H9 (cell line): ENCODE data around the gene DCBLD1. TPM values are rescaled to one million over a fixed set of nuclear protein-coding genes. Genes with fewer than 3 reads are reported as not detected.

Source experiments
- DNase-seq: peaks from one replicate; pipeline ENCODE4 v3.0.0-alpha.2; 2017
- H2AFZ ChIP-seq: one replicate; pipeline ENCODE4 v1.6.1; 2013; ENCODE audit warnings: mild to moderate bottlenecking, low read length, control low read depth, moderate library complexity
- H2AK5ac ChIP-seq: 2 replicates; pipeline ENCODE4 v1.6.1; 2013; ENCODE audit warnings: low read length, control low read depth, mixed read lengths; ENCODE audit not compliant: insufficient read length
- H2BK120ac ChIP-seq: one replicate; pipeline ENCODE4 v1.6.1; 2013; ENCODE audit warnings: low read depth, mild to moderate bottlenecking, low read length, control low read depth, inconsistent platforms; ENCODE audit not compliant: poor library complexity, severe bottlenecking
- H2BK12ac ChIP-seq: 2 replicates; pipeline ENCODE4 v1.6.1; 2013; ENCODE audit warnings: low read length, control low read depth, mixed read lengths, low read depth; ENCODE audit not compliant: insufficient read length
- H2BK15ac ChIP-seq: 2 replicates; pipeline ENCODE4 v1.6.1; 2013; ENCODE audit warnings: low read depth, low read length, control low read depth
- H2BK20ac ChIP-seq: one replicate; pipeline ENCODE4 v1.6.1; 2013; ENCODE audit warnings: low read depth, mild to moderate bottlenecking, low read length, control low read depth, inconsistent platforms; ENCODE audit not compliant: poor library complexity, severe bottlenecking
- H2BK5ac ChIP-seq: 2 replicates; pipeline ENCODE4 v1.6.1; 2013; ENCODE audit warnings: low read length, control low read depth, mixed read lengths; ENCODE audit not compliant: insufficient read length
- H3K14ac ChIP-seq: 2 replicates; pipeline ENCODE4 v1.6.1; 2013; ENCODE audit warnings: low read length, control low read depth; ENCODE audit not compliant: insufficient read depth
- H3K18ac ChIP-seq: 2 replicates; pipeline ENCODE4 v1.6.1; 2013; ENCODE audit warnings: low read depth, mild to moderate bottlenecking, mixed read lengths, low read length, control low read depth; ENCODE audit not compliant: insufficient read length
- H3K23ac ChIP-seq: 2 replicates; pipeline ENCODE4 v1.6.1; 2013; ENCODE audit warnings: low read length, control low read depth, mixed read lengths, low read depth; ENCODE audit not compliant: insufficient read length
- H3K23me2 ChIP-seq: 2 replicates; pipeline ENCODE4 v1.6.1; 2013; ENCODE audit warnings: low read depth, mild to moderate bottlenecking, mixed read lengths, low read length, control low read depth; ENCODE audit not compliant: insufficient read length, poor library complexity, severe bottlenecking
- H3K27ac ChIP-seq: 2 replicates; pipeline ENCODE4 v1.5.1; 2013; ENCODE audit warnings: low read length, control low read depth, mixed read lengths, low read depth; ENCODE audit not compliant: insufficient read length
- H3K27me3 ChIP-seq: 2 replicates; pipeline ENCODE4 v1.6.1; 2013; ENCODE audit warnings: low read length, control low read depth, inconsistent platforms; ENCODE audit not compliant: insufficient read depth
- H3K4ac ChIP-seq: 2 replicates; pipeline ENCODE4 v1.6.1; 2013; ENCODE audit warnings: low read depth, mild to moderate bottlenecking, control low read depth, inconsistent platforms, low read length, moderate library complexity
- H3K4me1 ChIP-seq: 2 replicates; pipeline ENCODE4 v1.6.1; 2013; ENCODE audit warnings: low read length, control low read depth, inconsistent platforms; ENCODE audit not compliant: insufficient read depth
- H3K4me2 ChIP-seq: 2 replicates; pipeline ENCODE4 v1.6.1; 2013; ENCODE audit warnings: low read length, control low read depth, mixed read lengths; ENCODE audit not compliant: insufficient read length, insufficient read depth
- H3K56ac ChIP-seq: 2 replicates; pipeline ENCODE4 v1.6.1; 2013; ENCODE audit warnings: low read depth, mild to moderate bottlenecking, mixed read lengths, low read length, control low read depth; ENCODE audit not compliant: insufficient read length
- H3K79me1 ChIP-seq: 2 replicates; pipeline ENCODE4 v1.6.1; 2013; ENCODE audit warnings: low read depth, mild to moderate bottlenecking, moderate library complexity, low read length, control low read depth, inconsistent platforms; ENCODE audit not compliant: insufficient read depth, poor library complexity, severe bottlenecking
- H3K79me2 ChIP-seq: 2 replicates; pipeline ENCODE4 v1.6.1; 2013; ENCODE audit warnings: low read length, control low read depth, inconsistent platforms; ENCODE audit not compliant: insufficient read depth
- H3K9ac ChIP-seq: 2 replicates; pipeline ENCODE4 v1.6.1; 2013; ENCODE audit warnings: low read length, control low read depth, mixed read lengths; ENCODE audit not compliant: insufficient read length; ENCODE audit errors: extremely low read depth
- H3K9me3 ChIP-seq: one replicate; pipeline ENCODE4 v1.6.1; 2013; ENCODE audit warnings: low read depth, low read length, inconsistent platforms; ENCODE audit not compliant: control insufficient read depth
- H3T11ph ChIP-seq: one replicate; pipeline ENCODE4 v1.6.1; 2013; ENCODE audit warnings: mild to moderate bottlenecking, low read length, control low read depth, inconsistent platforms
- H4K20me1 ChIP-seq: one replicate; pipeline ENCODE4 v1.6.1; 2013; ENCODE audit not compliant: control insufficient read depth, insufficient read length, insufficient read depth
- H4K5ac ChIP-seq: 2 replicates; pipeline ENCODE4 v1.6.1; 2013; ENCODE audit warnings: low read depth, mild to moderate bottlenecking, mixed read lengths, low read length, control low read depth; ENCODE audit not compliant: insufficient read length
- H4K8ac ChIP-seq: replicated peaks from 2 replicates; pipeline ENCODE4 v1.6.1; 2013; ENCODE audit warnings: low read length, control low read depth, mixed read lengths, low read depth; ENCODE audit not compliant: insufficient read length
- H4K91ac ChIP-seq: 2 replicates; pipeline ENCODE4 v1.6.1; 2013; ENCODE audit warnings: low read depth, mild to moderate bottlenecking, moderate library complexity, mixed read lengths, low read length, control low read depth; ENCODE audit not compliant: insufficient read length
- H3K27ac Mint-ChIP-seq, 3 experiments: 2 replicates in 2 of 3; 3 replicates in 1 of 3; pipeline ENCODE4 v1.8.0; 2020 to 2021; ENCODE audit warnings: mixed read lengths in 3 of 3, mild to moderate bottlenecking in 1 of 3, moderate library complexity in 1 of 3
- H3K27me3 Mint-ChIP-seq: 2 replicates; pipeline ENCODE4 v1.8.0; 2021; ENCODE audit warnings: low read depth, mild to moderate bottlenecking, moderate library complexity, mixed read lengths
- H3K36me3 Mint-ChIP-seq, 3 experiments: 2 replicates in 2 of 3; 3 replicates in 1 of 3; pipeline ENCODE4 v1.8.0; 2020 to 2021; ENCODE audit warnings: low read depth in 3 of 3, mixed read lengths in 3 of 3; ENCODE audit not compliant: insufficient read depth in 1 of 3
- H3K4me1 Mint-ChIP-seq, 2 experiments: 2 replicates each; pipeline ENCODE4 v1.8.0; 2020; ENCODE audit warnings: mixed read lengths in 2 of 2
- H3K4me3 Mint-ChIP-seq, 2 experiments: 2 replicates in 1 of 2; 3 replicates in 1 of 2; pipeline ENCODE4 v1.8.0; 2020 to 2021; ENCODE audit warnings: mild to moderate bottlenecking in 2 of 2, mixed read lengths in 2 of 2, moderate library complexity in 1 of 2
- H3K9me3 Mint-ChIP-seq, 2 experiments: 2 replicates in 1 of 2; 3 replicates in 1 of 2; pipeline ENCODE4 v1.8.0; 2020; ENCODE audit warnings: mild to moderate bottlenecking in 2 of 2, mixed read lengths in 2 of 2, moderate library complexity in 1 of 2
- CTCF ChIP-seq: fragments of 200-600 bp; sonication (generic); conservative IDR thresholded peaks from 3 replicates; pipeline ENCODE4 v1.8.0; 2021; ENCODE audit warnings: antibody characterized with exemption, mild to moderate bottlenecking
- WGBS: extraction: QIAGEN DNeasy Blood & Tissue Kit; methylation state at CpG from one replicate; pipeline ENCODE4 v1.1.7; 2013; ENCODE audit warnings: missing lambda C conversion rate, low lambda C conversion rate, mixed read lengths; ENCODE audit not compliant: insufficient read length; ENCODE audit errors: extremely low coverage; 5-methylcytosine and 5-hydroxymethylcytosine counted together
- total RNA-seq: library from RNA; stranded (reverse); gene quantifications from 2 replicates; pipeline ENCODE4 v1.2.1, GENCODE V29; 2021

The DCBLD1 gene
- total RNA-seq, 1 experiment from 2014 or later, result 10.1 TPM

GRCh38 chr6:117544716-117545115, 62.2 kb downstream of the DCBLD1 start:
- H3K27me3 Mint-ChIP-seq, result no peaks in the 10 kb centered on the region
- no CpG with 5 or more reads among the region's 3 CpGs for WGBS
- Histone ChIP-seq H3K23ac (no peak overlapping the region), H3K23me2 (peaks cover 4% of the 10 kb centered on the region), H4K20me1 (no peaks in the 10 kb centered on the region), H3K4ac (no peak overlapping the region), H3T11ph (no peak overlapping the region), H2BK5ac (no peak overlapping the region), H3K9ac (no peak overlapping the region), H3K27ac (no peak overlapping the region), H2BK120ac (no peak overlapping the region), H2BK12ac (no peak overlapping the region), H3K4me1 (peaks cover 6% of the 10 kb centered on the region; the same call in 1 of the 2 replicates), H2BK15ac (no peak overlapping the region), H2AFZ (no peak overlapping the region), H3K56ac (no peak overlapping the region), H3K27me3 (no peaks in the 10 kb centered on the region), H3K4me2 (no peak overlapping the region), H4K91ac (no peak overlapping the region), H2AK5ac (no peak overlapping the region), H3K14ac (no peak overlapping the region), H4K8ac (no peak overlapping the region), H3K79me1 (no peaks in the 10 kb centered on the region), H3K79me2 (no peaks in the 10 kb centered on the region), H3K18ac (no peak overlapping the region), H4K5ac (no peak overlapping the region), H3K9me3 (no peaks in the 10 kb centered on the region), H2BK20ac (no peak overlapping the region)
- peaks cover 8 to 14% of the 10 kb centered on the region in 2 experiments; a peak in 3 of 4 replicates for H3K4me1 Mint-ChIP-seq
- no peak for DNase-seq
- TF ChIP-seq CTCF, result no peak
- no peak overlapping the region for H3K27ac Mint-ChIP-seq
- H3K4me3 Mint-ChIP-seq, result no peak overlapping the region
- no peaks in the 10 kb centered on the region for H3K9me3 Mint-ChIP-seq
- H3K36me3 Mint-ChIP-seq, result peaks cover 0 to 8% (median 3%) of the 10 kb centered on the region in 3 experiments; a peak in 4 of 7 replicates
